GM18508 (cell line): Measurements from ENCODE around the gene WDR91.
"Not testable (repeated sequence)": the region's sequence is repeated elsewhere in the genome, so short reads cannot be mapped to it uniquely, and the experiment has no call there.

Source experiments
- ATAC-seq: cut with Tn5 transposase; IDR thresholded peaks from one replicate; pipeline ENCODE4 v1.9.1; 2021; ENCODE audit warnings: moderate number of reproducible peaks; ENCODE audit not compliant: insufficient read depth, unreplicated experiment

WDR91 gene

DNA sequence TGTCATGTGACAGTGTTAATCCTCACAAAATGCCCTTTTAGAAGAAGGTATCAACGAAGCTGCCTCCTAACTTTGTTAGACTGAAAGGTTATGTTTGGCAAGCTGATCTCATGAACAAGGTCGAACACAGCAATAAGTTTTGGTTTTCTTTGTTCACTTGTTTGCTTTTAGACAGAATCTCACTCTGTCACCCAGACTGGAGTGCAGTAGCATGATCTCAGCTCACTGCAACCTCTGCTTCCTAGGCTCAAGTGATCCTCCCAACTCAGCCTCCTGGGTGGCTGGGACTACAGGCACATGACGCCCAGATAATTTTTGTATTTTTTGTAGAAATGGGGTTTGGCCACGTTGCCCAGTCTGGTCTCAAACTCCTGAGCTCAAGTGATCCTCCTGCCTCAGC is 23.4 kb upstream of the WDR91 start:
- ATAC-seq, result no peak

DNA sequence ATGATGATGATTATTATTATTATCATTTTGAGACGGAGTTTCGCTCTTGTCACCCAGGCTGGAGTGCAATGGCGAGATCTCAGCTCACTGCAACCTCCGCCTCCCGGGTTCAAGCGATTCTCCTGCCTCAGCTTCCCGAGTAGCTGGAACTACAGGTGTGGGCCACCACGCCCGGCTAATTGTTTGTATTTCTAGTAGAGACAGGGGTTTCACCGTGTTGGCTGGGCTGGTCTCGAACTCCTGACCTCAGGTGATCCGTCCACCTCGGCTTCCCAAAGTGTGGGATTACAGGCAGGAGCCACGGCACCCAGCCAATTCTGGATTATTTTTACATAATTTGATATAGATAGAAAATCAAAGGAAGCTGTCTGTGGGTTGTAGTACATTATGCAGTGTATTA is 22.8 kb upstream of the WDR91 start:
- not testable (repeated sequence) for ATAC-seq

- no peak for ATAC-seq
Observed at GRCh38 chr7:135233570-135233969, 22.2 kb upstream of the WDR91 start, which contains the start of gene STRA8. TSS of gene STRA8 (plus strand) at chr7:135233838. CDS start at chr7:135240525, 6,687 bp downstream.

- ATAC-seq, result no peak
Observed at GRCh38 chr7:135232720-135233119, 21.4 kb upstream of the WDR91 start.

DNA sequence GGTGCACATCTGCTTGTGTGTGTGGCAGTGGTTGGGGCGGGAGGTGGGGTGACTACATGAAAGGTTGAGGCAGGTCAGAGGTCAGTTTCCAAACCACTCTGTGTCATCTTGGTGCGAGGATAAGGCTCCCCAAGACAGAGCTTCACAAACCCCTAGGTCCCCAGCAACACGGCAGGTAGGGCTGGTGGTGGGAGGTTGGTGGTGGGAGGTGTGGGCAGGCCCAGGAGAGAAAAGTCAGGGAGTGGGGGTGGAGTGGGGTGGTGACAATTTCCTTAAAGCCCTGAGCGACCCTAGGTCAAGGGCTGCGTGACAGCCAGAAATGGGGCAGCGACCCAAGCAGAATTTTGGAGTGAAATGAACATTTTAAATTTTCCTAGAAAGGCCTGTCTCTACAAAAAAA is 20.8 kb upstream of the WDR91 start:
- ATAC-seq, result no peak

- no peak for ATAC-seq
Observed at GRCh38 chr7:135231686-135232085, 20.4 kb upstream of the WDR91 start.

GRCh38 chr7:135224027-135224426 is 12.7 kb upstream of the WDR91 start:
- peak; percentile 55 for ATAC-seq

DNA sequence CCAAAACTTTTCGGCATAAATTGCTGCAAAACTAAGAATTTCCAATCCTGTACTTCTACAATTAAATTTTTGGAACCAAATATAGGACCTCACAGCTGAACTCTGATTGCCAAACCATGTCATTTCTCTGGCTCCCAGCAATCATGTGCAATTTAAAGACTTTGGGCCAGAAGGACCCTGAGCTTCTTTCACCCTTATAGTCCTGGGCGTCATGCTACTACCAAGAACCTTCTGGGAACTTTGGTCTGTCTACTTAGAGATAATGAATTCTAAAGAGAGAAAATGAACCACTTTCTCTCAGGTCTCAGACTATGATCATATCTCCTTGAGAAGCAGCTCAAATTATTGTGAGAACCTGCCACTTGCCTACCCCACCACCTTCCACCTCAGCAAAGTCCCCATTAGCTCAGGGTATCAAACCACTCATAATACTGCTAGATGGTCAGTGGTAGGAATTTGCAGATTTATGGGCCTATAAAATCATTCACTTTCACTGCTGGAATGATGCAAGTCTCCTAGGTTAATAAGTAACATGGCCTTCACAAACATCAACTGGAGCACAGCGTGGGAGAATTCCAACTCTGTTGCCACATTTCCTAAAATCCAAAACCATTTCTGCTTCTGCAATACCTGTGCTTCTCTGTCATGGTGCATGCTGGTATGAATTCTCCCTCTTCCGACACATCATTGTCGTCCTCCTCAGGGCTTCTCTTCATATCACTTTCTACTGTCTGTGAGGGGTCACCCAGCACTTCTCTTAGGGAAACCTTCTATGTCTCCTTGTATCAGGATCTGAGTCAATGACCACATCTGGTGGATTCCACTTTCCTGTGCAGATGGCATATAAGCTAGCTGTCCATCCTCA is 6.6 kb upstream of the WDR91 start:
- no peak for ATAC-seq

GRCh38 chr7:135215698-135216097 is 4.4 kb upstream of the WDR91 start:
- no peak for ATAC-seq

GRCh38 chr7:135215180-135215579 is 3.9 kb upstream of the WDR91 start:
- ATAC-seq, result no peak

DNA sequence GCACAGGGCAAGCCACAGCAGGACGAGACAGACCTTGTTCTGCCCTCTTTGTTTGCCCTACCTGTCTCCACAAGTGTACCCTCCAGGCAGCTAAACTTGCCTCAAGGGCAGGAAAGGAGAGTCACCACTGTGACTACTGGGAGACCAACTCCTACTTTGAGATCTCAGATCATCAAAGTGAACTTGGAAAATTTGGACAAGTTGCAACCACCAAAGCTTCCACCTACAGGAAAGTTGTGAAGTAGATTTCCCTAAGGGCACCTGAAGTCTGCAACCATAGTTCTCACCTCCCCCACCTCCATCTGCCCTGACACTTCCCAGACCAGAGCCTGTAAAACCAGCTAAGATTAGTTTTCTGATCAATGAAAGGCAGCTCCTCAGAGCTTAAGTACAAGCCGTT is 2.5 kb upstream of the WDR91 start:
- ATAC-seq, result no peak

- not testable (repeated sequence) for ATAC-seq
Observed at GRCh38 chr7:135211946-135212685, 790 bp upstream of the WDR91 start.

DNA sequence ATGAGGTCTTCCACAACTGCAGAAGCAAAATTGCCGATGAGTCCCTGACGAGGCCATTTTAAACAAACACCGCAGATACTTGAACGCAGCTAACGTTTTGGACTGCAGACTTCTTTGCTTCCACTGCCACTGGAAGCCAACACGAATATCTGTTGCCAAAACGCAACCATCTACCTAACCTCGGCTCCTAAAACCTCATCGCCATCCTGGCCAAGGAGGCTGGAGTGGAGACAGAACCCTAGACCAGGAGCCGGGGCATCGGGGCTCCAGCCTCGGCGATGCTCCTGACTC is 493 bp downstream of the WDR91 start:
- no peak for ATAC-seq

DNA sequence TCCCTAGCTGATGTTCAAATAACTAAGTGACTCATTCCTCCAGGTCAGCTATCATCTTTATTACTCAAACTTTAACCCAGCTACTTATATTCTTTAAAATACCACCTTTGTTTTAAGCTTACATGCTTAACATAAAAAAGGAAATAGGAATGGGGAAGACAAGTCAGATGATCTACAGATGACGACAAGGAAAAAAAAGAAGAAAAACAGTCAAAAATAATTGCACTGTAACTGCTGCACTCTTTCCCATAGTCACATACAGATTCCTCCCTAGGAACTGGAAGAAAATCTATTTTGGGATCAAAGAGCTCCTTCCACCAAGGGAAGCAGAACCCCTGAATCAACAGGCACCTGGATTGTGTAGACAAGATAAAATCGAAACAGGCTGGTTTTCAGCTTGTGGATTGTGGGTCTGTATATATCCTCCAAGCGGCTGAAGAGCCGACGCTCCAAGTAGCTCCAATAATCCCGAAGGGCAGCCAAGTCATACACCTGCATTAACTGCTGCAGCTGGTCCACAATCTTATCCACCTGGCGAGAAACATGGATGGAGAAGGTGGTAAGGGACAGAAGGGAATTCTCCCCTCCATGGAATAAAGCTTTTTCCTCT is 2.0 kb downstream of the WDR91 start:
- ATAC-seq, result no peak

DNA sequence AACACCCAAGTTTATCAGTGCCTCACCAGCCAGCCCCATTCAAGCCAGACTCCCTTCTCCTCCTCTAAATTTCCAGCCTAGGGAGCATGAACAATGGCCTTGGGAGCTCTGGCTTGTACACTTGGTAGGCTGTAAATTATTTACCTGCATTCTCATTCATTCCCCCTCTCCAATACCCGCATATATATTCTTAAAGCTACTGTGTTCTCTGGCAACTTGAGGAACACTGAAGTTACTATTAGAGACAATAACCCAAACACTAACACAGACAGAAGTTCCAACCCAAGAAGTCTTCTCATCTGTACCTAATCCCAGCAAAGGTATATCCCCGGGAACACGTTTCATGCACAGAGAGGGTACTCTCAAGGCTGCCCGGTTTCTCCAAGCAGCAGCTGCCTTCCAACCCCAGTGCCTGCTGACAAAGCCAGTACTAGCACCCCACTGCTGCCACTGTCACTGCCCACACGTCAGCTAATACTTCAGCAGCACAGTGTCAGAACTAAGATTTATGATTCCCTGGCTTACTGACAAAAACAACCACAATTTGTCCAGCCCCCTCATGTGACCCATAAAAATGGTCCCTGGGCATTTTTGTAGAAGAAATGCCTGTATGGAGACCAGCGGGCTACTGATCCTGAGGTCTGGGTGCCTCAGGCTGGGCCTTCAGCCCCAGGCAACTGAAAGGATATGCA is 3.1 kb downstream of the WDR91 start:
- no peak for ATAC-seq

- no peak for ATAC-seq
Observed at GRCh38 chr7:135207406-135208101, 3.8 kb downstream of the WDR91 start.

- ATAC-seq, result peak; percentile 37
Observed at GRCh38 chr7:135206941-135207391, 4.4 kb downstream of the WDR91 start.

DNA sequence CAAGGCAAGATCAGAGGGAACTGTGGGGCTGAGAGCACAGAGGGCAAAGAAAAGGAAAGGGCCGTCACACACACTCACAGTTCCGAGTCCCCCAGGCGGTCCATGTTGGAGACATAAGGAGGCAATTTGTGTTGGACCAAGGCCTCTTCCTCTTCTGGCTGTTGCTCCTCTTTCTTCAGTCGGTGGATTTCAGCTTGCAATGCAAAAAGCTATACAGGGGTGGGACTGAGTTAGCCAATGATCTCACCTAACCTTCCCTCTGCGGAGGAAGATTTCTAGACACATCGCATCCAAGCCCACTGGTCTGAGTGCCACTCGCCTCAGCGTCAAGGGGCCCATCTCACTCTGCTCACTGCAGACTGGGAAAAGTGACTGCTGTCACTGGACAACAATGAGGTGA is 5.5 kb downstream of the WDR91 start:
- ATAC-seq, result no peak

DNA sequence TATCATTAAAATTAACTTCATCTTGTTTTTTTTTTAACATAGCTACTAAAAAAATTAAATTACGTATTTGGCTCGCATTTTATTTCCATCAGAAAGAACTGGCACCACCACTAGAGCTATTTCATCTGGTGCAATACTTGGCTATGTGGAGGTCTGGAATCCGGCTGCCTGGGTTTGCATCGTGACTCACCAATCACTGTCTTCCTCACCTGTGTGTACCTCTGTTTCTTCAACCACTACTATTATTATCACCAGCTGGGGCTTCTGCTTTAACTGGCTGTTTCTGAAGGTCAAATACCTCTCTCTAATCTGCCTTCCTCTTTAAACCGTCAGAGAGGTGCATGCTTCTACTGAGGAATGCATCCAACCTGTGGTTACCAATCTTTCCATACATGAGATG is 6.5 kb downstream of the WDR91 start:
- ATAC-seq, result no peak

DNA sequence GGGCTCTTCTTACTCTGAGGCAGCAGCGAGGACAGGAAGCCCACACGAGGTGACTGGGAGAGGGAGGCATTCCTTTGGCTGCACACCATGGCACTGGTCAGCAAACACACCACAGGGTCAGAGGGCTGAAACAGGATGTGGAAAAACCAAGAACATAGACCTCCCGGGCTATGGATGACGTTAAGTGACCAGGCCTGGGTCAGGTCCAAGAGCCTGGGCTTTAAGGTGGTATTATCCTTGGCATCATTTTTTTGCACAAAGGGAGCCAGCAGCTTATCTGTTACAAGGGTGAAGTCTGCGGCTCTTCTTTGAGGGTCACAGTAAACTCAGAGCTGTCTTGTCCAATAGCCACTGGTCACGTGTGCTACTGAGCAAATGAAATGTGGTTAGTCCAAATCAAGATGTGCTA is 7.0 kb downstream of the WDR91 start:
- ATAC-seq, result no peak
